SH-SY5Y (cell line): ENCODE data around the gene STAT1.

Experiments
- GATA2 ChIP-seq: IDR thresholded peaks from 2 replicates; pipeline ENCODE4 v1.6.1; 2011; ENCODE audit warnings: mild to moderate bottlenecking, low read depth, low read length
- GATA3 ChIP-seq: IDR thresholded peaks from 2 replicates; pipeline ENCODE4 v1.6.1; 2011; ENCODE audit warnings: low read depth, mild to moderate bottlenecking, low read length, moderate library complexity

The STAT1 gene

DNA sequence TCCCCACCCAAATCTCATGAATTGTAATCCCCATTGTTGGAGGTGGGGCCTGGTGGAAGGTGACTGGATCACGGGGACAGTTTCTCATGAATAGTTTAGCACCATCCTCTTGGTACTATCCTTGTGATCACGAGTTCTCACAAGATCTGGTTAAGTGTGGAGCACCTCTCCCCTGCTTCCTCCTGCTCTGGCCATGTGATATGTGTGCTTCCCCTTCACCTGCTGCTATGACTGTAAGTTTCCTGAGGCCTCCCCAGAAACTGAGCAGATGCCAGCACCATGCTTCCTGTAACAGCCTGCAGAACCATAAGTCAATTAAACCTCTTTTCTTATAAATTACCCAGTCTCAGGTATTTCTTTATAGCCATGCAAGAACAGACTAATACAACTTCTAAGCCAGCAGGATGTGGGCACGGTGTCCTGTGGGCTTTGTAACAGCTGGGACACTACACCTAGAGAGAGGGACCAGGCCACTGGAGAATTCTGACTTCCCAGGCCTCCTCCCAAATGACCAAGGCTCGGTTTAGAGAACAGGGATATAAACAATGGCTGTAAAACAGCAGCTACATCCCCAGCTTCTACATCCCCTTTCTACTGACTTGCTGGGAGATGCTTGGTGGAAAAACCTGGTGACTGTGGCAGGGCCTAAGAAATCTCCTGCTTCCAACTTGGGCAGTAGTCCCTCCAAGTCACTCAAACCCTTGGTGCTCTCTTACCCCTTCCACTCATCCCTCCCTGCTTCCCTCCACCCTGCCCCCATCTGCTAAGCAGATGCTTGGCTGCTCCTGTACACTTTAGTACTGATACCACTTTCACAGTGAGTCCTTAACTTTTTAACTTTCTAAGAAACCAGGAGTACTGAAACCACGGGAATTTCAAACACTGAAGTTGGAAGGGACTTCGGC lies 10.3 kb downstream of the STAT1 start:
- no peak for TF ChIP-seq GATA2
- no peak for TF ChIP-seq GATA3

DNA sequence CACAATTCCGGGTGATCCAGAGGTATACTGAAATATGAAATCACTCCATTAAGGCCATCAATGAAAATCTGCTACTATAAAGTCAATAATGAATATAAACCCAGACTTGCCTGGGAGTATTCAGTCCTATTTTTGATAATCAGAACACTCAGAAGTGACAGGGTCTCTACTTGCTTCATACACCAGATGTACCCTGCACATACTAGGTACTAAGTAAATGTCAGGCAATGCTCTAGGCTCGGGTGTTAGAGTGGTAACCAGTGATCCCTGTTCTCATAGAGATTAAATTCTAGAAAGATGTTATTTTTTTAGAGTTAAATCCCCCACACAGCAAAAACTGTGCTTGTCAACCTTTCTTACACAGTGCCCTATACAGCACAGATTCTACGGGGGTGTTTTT lies 12.3 kb downstream of the STAT1 start:
- no peak for TF ChIP-seq GATA3
- TF ChIP-seq GATA2 = no peak

DNA sequence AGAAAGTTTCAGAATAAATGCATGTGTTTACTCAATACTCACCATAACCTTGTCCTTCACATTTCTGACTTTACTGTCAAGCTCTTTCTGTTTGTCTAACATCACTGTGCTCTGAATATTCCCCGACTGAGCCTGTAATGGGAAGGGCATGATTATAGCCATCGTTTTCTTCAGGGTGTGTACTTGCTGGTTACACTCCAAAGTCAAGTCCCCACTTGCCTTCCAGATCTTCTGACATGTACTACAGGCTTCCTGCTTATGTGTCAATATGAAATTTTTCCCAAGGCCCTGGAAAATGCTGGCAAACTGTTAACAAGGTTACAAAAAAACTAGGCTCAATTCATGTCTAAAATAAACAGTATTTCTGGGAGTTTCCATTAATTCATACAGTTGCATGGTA lies 12.9 kb downstream of the STAT1 start:
- TF ChIP-seq GATA2 (no peak), GATA3 (no peak)

DNA sequence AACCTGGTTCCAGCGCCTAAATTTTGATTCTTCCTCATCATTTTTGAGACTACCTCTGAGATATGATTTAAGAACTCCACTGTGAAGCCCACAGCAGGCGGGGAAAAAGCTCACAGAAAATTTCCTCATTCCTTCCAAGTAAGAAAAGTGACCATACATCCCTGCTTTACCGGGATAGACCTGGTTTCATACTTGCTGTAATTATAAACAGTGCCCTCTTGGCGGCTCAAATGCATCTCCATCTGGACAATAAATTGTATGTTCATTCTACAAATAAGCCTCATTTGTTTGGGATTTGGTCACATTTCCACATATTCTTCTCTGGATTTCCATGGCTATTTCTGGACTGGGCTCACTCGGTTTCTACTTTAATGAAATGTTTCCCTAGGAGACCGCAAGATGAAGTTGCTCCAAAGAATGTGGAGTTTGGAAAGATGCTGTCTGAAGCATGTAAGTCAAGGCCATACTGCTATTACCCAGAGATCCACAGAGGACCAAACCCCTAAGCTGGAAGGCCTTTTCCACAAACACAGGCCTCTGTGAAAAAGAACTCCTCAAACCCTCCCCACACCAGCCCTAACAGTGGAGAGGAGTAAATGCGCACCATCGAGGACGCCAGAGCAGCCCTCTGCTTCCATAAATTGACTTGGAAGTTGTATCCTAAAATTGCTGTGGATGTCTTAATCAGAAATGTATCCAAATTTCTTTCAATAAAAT lies 13.9 kb downstream of the STAT1 start:
- no peak for TF ChIP-seq GATA2

DNA sequence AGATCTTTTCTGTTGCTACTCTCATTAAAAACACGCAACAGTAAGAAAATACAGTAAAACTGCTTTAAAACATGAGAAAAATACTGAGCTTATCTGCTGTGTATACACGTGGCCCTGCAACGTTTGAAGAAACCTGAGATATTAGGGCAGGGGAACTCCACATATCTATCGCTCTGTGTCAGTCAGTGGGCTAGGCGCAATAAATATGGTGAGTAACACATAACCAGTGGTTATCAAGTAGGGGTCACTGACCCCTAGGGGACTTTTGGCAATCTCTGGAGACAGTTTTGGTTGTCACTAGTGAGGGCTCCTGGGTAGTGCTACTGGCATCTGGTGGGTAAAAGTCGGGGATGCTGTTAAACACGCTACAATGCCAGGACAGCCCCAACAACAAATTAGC lies 14.9 kb downstream of the STAT1 start:
- no peak for TF ChIP-seq GATA3
- no peak for TF ChIP-seq GATA2

DNA sequence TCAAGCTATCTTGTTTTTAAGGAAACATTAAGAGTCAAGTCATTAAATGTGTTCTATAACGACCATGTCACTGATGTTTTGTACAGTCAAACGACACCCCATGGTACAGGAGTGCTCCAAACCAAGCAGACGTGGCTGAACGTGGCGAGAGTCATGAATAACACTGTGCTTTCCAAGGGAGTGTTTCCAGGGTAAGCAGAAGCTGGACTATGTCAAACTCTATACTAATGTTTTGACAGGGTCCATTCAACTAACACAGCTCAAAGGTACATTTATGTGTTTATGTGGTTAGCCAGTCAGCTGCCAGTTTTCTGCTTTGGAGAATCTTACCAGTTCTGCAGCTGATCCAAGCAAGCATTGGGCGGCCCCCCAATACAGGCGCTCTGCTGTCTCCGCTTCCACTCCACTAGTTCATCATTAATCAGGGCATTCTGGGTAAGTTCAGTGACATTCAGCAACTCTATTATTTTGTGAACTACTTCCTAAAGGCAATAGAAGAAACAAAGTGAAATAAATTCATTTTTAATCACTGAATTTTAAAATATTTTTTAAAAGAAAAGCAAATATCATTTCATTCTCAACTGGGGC lies 16.4 kb downstream of the STAT1 start:
- no peak for TF ChIP-seq GATA3
- no peak for TF ChIP-seq GATA2

DNA sequence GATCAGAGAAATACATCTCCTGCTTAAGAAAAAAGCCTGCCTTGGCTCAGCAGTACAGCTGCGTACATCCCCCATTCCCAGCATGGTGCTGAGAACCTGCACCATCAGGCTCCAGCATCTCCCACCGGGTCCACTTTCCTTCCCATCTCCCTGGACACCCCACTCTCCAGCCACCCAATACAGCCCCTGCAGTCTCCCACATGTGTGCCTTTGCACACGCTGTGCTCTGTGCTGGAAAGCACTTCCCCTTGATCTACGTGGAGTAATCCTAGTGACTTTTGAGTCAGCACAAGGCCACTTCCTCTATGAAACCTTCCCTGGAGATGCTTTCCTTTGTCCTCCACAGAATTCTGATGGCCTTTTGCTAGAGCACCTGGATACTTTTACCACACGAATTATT lies 17.0 kb downstream of the STAT1 start:
- no peak for TF ChIP-seq GATA3
- no peak for TF ChIP-seq GATA2

DNA sequence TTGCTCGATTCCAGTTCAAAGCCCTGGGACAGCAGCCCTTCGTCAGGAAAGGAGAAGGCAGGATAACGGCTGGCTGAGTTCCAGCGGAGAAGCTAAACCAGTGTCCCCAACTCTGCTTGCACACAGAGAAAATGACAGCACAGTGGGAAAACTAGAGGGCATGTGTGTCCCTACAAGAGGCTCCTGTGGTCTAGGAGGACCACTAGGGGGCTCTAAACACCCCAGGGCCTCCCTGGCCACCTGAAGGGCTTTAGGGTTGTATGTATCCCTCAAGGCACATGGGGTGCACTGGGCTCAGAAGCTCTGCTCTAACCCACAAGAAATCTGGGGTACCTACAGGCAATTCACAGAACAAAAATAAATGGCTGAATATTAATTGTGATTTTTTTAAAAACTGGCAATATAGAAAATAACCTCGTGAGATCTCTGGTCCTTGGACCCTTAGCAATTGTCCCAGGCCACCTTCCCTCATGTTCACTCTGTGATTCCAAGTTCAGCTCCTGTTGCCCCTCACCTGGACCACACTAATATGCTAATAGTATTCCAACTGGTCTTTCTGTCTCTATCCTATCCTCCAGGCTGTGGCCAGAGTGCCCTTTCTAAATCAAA lies 17.5 kb downstream of the STAT1 start:
- TF ChIP-seq GATA3 = no peak
- no peak for TF ChIP-seq GATA2

DNA sequence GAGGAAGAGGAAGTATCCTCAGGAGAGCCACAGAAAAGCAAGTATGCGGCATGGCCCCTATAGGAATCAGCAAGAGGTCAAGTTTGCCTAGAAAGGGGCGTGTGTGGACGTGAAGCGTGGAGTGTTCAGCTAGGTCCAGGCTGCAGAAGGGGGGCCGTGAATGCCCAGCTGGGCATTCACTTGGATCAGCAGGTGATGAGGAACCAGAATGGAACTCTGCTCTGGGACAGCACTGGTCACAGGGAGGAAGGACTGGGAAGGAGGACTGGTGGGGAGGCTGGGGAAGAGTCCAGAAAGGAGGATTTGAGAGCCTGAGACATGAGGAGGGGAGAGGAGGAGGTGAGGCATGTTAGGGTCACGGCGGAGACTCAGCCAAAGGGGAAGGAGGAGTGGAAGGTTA lies 19.8 kb downstream of the STAT1 start:
- TF ChIP-seq GATA3 = no peak

DNA sequence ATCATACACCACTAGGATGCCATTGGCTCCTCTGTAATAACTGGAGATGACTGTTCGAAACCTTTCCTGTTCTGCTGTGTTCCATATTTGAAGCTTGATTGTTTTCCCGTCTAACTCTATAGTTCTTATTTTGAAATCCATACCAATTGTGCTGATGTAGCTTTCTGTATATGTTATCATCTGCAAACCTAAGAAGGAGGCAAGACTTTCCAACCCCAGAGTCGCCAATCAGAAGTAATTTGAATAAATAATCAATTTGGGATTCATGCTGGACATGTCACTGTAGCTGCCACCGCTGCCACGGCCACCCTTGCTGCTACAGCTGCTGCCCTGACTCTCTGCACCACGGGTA lies 20.7 kb downstream of the STAT1 start:
- TF ChIP-seq GATA2 = no peak

DNA sequence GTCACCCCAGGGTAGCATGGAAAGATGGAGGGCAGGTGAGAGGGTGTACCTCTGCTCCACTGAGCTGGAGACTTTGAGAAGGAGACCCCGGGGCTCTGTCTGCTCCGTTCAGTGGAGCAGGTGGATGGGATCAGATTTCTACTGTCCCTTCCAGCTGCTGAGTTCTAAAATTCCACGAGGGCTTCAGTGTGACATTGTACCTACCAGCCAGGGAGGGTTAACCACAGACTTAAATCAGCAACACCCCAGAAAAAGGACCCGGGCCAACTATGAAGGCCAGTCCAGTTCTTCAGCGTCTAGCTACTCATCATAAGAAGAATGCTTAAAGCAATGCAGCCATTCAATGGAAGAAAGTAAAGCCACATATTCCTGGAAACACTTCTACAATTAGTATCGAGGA lies 23.8 kb downstream of the STAT1 start:
- TF ChIP-seq GATA3 = no peak
- TF ChIP-seq GATA2 = no peak

DNA sequence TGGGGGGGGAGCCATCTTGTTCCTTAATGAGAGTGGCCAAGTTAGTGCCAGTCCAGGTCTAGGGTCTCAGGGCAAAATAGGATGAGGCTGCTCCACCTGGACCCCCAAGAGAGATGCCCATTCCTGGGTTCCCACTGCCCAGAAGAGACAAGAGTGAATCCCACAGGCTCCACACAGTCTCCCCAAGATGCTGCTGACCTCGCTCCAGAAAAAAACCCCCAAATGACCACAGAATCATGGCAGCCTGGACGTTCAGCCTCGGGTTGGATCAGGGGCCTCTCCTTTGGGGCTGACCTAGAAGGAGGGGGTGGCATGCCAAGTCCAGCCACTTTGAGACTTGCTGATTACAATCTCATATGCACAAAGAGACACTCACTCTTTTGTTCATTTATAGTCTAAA lies 25.1 kb downstream of the STAT1 start:
- TF ChIP-seq GATA2 = no peak
- TF ChIP-seq GATA3 = no peak

DNA sequence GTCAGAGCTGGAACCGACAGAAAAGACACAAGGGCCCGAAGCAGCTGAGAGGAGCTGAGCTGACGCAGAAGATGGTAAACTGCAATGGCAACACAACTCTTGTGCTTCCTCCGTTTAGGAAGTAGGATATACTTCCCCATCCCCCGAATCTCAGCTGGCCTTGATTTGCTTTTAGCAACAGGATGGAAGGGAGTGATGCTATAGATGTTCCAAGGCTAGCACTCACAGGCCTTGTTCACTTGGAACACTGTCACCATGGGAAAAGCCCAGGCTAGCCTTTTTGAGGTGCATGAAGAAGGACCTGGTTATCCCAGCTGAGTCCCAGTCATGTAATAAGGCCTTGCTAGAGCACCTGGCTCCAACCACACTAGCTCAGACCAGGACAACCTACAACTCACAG lies 26.0 kb downstream of the STAT1 start:
- TF ChIP-seq GATA2 (no peak), GATA3 (no peak)

DNA sequence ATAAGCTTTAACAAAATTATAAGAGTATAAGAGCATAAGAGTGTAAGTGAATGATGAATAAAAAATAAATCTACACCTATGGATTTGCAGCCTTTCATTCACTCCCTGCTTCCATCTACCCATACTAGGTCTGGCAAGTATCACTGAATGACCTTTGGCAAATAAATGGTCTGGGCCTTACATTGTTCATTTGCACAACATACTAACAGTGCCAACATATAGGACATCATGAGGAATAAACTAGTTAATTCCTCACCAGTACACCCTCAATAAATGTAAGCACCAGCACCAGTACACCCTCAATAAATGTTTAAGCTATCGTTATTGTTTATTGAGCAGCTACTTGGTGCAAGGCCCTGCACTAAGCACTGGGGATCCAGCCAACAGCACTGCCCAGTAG lies 26.9 kb downstream of the STAT1 start:
- TF ChIP-seq GATA3 (no peak), GATA2 (no peak)

DNA sequence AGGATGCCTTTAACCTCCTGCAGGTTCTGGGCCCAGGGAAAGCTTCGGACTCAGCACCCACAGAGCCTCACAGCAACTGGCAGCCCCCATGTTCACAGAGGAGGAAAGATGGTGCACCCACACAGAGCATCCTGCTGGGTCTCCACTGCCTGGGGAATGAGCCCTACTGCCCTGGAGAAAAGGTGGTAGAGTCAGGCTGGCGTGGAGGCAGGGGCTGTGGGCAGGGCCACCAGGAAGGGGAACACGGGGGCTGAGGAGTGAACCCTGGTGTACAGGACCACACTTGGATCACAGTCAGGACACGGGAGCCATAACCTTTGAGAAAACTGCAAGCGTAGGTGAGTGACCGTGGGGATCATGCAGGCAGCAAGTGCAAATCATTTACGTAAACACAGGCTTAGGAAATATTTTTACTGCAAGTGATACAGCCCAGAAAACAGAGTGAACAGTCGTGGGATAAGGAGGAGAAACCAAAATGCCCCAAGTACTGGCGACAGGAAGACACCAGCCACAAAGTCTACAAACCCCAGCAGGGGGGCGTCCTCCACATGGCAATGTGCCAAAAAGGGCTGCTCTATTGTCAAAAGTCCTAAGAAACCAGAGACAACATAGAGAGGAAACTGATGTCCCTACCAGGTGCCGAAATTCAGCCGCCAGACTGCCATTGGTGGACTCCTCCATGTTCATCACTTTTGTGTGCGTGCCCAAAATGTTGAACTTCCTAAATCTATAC lies 27.6 kb downstream of the STAT1 start:
- TF ChIP-seq GATA3 = no peak
- TF ChIP-seq GATA2 = no peak
